Mammary epithelial cell (primary cell): ENCODE data around the gene ME2.

Source experiments
- CTCF ChIP-seq, 2 donors: IDR thresholded peaks in 1 of 2; conservative IDR thresholded peaks in 1 of 2; 2 replicates each; pipeline ENCODE4 v1.5.1; 2011 to 2012; ENCODE audit warnings: inconsistent platforms in 2 of 2, low read length in 2 of 2, mild to moderate bottlenecking in 2 of 2, control low read depth in 1 of 2, low read depth in 1 of 2; ENCODE audit not compliant: insufficient read depth in 1 of 2; ENCODE audit errors: extremely low read depth in 1 of 2
- EZH2 ChIP-seq: IDR thresholded peaks from 2 replicates; pipeline ENCODE4 v1.6.1; 2012; ENCODE audit warnings: low read length, inconsistent platforms, borderline replicate concordance

DNA sequence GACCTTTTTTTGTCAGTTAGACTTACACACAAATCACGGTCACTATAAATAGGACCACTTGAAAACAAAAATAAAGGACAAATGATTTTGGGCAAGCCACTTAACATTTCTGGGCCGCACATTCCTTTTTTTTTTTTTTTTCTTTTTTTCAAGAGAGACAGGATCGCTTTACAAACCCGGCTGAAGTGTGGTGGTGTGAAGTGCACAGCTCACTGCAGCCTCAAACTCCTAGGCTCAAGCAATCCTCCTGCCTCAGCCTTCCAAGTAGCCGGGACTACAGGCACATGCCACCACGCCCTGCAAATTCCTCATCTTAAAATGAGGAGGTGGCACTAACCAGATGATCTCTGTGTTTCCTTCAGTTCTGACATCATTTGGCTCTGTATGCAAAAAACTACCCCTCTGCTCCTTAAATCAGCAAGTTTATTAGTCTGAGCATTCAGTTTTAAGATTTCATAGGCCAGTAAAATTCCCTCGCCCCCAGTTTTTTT lies 30.8 kb upstream of the ME2 start:
- no peak for TF ChIP-seq CTCF (conservative IDR thresholded peaks at IDR 0.05 in 1 of 2, IDR thresholded peaks at IDR 0.05 in 1 of 2; ENCODE audit: extremely low read depth in 1 of 2, insufficient read depth in 1 of 2, low read depth in 1 of 2, low read length in 2 of 2)
- TF ChIP-seq EZH2, result no peak
